ENCODE results near the gene CTSO. TPM values are rescaled to one million over a fixed set of nuclear protein-coding genes. Genes with fewer than 3 reads are reported as not detected.
"Not testable (repeated sequence)": the region's sequence is repeated elsewhere in the genome, so short reads cannot be mapped to it uniquely, and the experiment has no call there.

Gene CTSO
- total RNA-seq, 1 experiment from 2014 or later = 1.6 TPM

GRCh38 chr4:155906554-155907247, 47.0 kb downstream of the CTSO start:
- H3K36me3 ChIP-seq (replicated peaks; ENCODE audit: control insufficient read depth, insufficient read depth, low read length) = no peaks in the 10 kb centered on the region
- no peaks in the 10 kb centered on the region for H3K27me3 ChIP-seq (ENCODE audit: control insufficient read depth, insufficient read depth, low read length)
- no peak for DNase-seq
- H3K4me3 ChIP-seq (ENCODE audit: insufficient read depth, low read depth, low read length) = no peak overlapping the region

- H3K27me3 ChIP-seq (ENCODE audit: control insufficient read depth, insufficient read depth, low read length) = no peaks in the 10 kb centered on the region
- DNase-seq = no peak
- no peak overlapping the region for H3K4me3 ChIP-seq (ENCODE audit: insufficient read depth, low read depth, low read length)
- no peaks in the 10 kb centered on the region for H3K36me3 ChIP-seq (replicated peaks; ENCODE audit: control insufficient read depth, insufficient read depth, low read length)
These were observed 49.3 kb downstream of the CTSO start for GRCh38 chr4:155904331-155904730.

GRCh38 chr4:155903453-155903852, 50.2 kb downstream of the CTSO start, which contains the start of gene TDO2:
Gene TDO2 (plus strand): TSS chr4:155903696. CDS start chr4:155903759, 63 bp downstream.
- Histone ChIP-seq H3K36me3 (replicated peaks; ENCODE audit: control insufficient read depth, insufficient read depth, low read length) (no peaks in the 10 kb centered on the region), H3K4me3 (ENCODE audit: insufficient read depth, low read depth, low read length) (no peak within 1 kb of the TSS), H3K27me3 (ENCODE audit: control insufficient read depth, insufficient read depth, low read length) (no peaks in the 10 kb centered on the region)
- no peak for DNase-seq

- DNase-seq = no peak
- no peaks in the 10 kb centered on the region for H3K27me3 ChIP-seq (ENCODE audit: control insufficient read depth, insufficient read depth, low read length)
- H3K36me3 ChIP-seq (replicated peaks; ENCODE audit: control insufficient read depth, insufficient read depth, low read length) = no peaks in the 10 kb centered on the region
- H3K4me3 ChIP-seq (ENCODE audit: insufficient read depth, low read depth, low read length) = no peak overlapping the region
These were observed 52.7 kb downstream of the CTSO start for GRCh38 chr4:155901013-155901412.

GRCh38 chr4:155900381-155900780, 53.3 kb downstream of the CTSO start:
- DNase-seq = peak; percentile 7
- no peak overlapping the region for H3K4me3 ChIP-seq (ENCODE audit: insufficient read depth, low read depth, low read length)
- H3K36me3 ChIP-seq (replicated peaks; ENCODE audit: control insufficient read depth, insufficient read depth, low read length) = no peaks in the 10 kb centered on the region
- H3K27me3 ChIP-seq (ENCODE audit: control insufficient read depth, insufficient read depth, low read length) = no peaks in the 10 kb centered on the region

- no peak overlapping the region for H3K4me3 ChIP-seq (ENCODE audit: insufficient read depth, low read depth, low read length)
- no peak for DNase-seq
- no peaks in the 10 kb centered on the region for H3K27me3 ChIP-seq (ENCODE audit: control insufficient read depth, insufficient read depth, low read length)
- no peaks in the 10 kb centered on the region for H3K36me3 ChIP-seq (replicated peaks; ENCODE audit: control insufficient read depth, insufficient read depth, low read length)
These were observed 53.8 kb downstream of the CTSO start for GRCh38 chr4:155899891-155900290.

GRCh38 chr4:155898371-155898770, 55.3 kb downstream of the CTSO start:
- not testable (repeated sequence) for H3K4me3 ChIP-seq (ENCODE audit: insufficient read depth, low read depth, low read length); DNase-seq; H3K36me3 ChIP-seq (replicated peaks; ENCODE audit: control insufficient read depth, insufficient read depth, low read length); H3K27me3 ChIP-seq (ENCODE audit: control insufficient read depth, insufficient read depth, low read length)

GRCh38 chr4:155891058-155891457, 62.6 kb downstream of the CTSO start:
- Histone ChIP-seq H3K4me3 (ENCODE audit: insufficient read depth, low read depth, low read length) (no peak overlapping the region), H3K27me3 (ENCODE audit: control insufficient read depth, insufficient read depth, low read length) (no peaks in the 10 kb centered on the region), H3K36me3 (replicated peaks; ENCODE audit: control insufficient read depth, insufficient read depth, low read length) (no peaks in the 10 kb centered on the region)
- DNase-seq = no peak

- Histone ChIP-seq H3K4me3 (ENCODE audit: insufficient read depth, low read depth, low read length) (no peak overlapping the region), H3K36me3 (replicated peaks; ENCODE audit: control insufficient read depth, insufficient read depth, low read length) (no peaks in the 10 kb centered on the region), H3K27me3 (ENCODE audit: control insufficient read depth, insufficient read depth, low read length) (no peaks in the 10 kb centered on the region)
- no peak for DNase-seq
These were observed 63.7 kb downstream of the CTSO start for GRCh38 chr4:155889946-155890345.

GRCh38 chr4:155889031-155889793, 64.5 kb downstream of the CTSO start:
- no peak overlapping the region for H3K4me3 ChIP-seq (ENCODE audit: insufficient read depth, low read depth, low read length)

GRCh38 chr4:155887847-155888570, 65.7 kb downstream of the CTSO start:
- no peaks in the 10 kb centered on the region for H3K36me3 ChIP-seq (replicated peaks; ENCODE audit: control insufficient read depth, insufficient read depth, low read length)
- H3K27me3 ChIP-seq (ENCODE audit: control insufficient read depth, insufficient read depth, low read length) = no peaks in the 10 kb centered on the region
- DNase-seq = no peak
- H3K4me3 ChIP-seq (ENCODE audit: insufficient read depth, low read depth, low read length) = no peak overlapping the region

More at GRCh38 chr4:155889031-155889793, 64.5 kb downstream of the CTSO start:
- no peak for DNase-seq
- no peaks in the 10 kb centered on the region for H3K27me3 ChIP-seq (ENCODE audit: control insufficient read depth, insufficient read depth, low read length)
- no peaks in the 10 kb centered on the region for H3K36me3 ChIP-seq (replicated peaks; ENCODE audit: control insufficient read depth, insufficient read depth, low read length)

- no peaks in the 10 kb centered on the region for H3K27me3 ChIP-seq (ENCODE audit: control insufficient read depth, insufficient read depth, low read length)
- H3K4me3 ChIP-seq (ENCODE audit: insufficient read depth, low read depth, low read length) = no peak overlapping the region
- no peaks in the 10 kb centered on the region for H3K36me3 ChIP-seq (replicated peaks; ENCODE audit: control insufficient read depth, insufficient read depth, low read length)
- no peak for DNase-seq
These were observed 66.6 kb downstream of the CTSO start for GRCh38 chr4:155887045-155887444.

- no peaks in the 10 kb centered on the region for H3K27me3 ChIP-seq (ENCODE audit: control insufficient read depth, insufficient read depth, low read length)
- no peaks in the 10 kb centered on the region for H3K36me3 ChIP-seq (replicated peaks; ENCODE audit: control insufficient read depth, insufficient read depth, low read length)
- no peak for DNase-seq
- H3K4me3 ChIP-seq (ENCODE audit: insufficient read depth, low read depth, low read length) = no peak overlapping the region
These were observed 68.0 kb downstream of the CTSO start for GRCh38 chr4:155885666-155886065.

GRCh38 chr4:155883895-155884294, 69.8 kb downstream of the CTSO start:
- no peaks in the 10 kb centered on the region for H3K36me3 ChIP-seq (replicated peaks; ENCODE audit: control insufficient read depth, insufficient read depth, low read length)
- no peaks in the 10 kb centered on the region for H3K27me3 ChIP-seq (ENCODE audit: control insufficient read depth, insufficient read depth, low read length)
- DNase-seq = no peak
- H3K4me3 ChIP-seq (ENCODE audit: insufficient read depth, low read depth, low read length) = no peak overlapping the region

- no peak for DNase-seq
- H3K4me3 ChIP-seq (ENCODE audit: insufficient read depth, low read depth, low read length) = no peak overlapping the region
These were observed 72.1 kb downstream of the CTSO start for GRCh38 chr4:155881555-155881954.

More at GRCh38 chr4:155881555-155881954, 72.1 kb downstream of the CTSO start:
- Histone ChIP-seq H3K27me3 (ENCODE audit: control insufficient read depth, insufficient read depth, low read length) (no peaks in the 10 kb centered on the region), H3K36me3 (replicated peaks; ENCODE audit: control insufficient read depth, insufficient read depth, low read length) (no peaks in the 10 kb centered on the region)

All from H7 (cell line).